Measurements from ENCODE around the gene GPR55.

- TF ChIP-seq CTCF (conservative IDR thresholded peaks at IDR 0.05; ENCODE audit: low read depth, low read length): no peak
- TF ChIP-seq EZH2 (IDR thresholded peaks at IDR 0.05; ENCODE audit: low read length, unreplicated experiment): no peak
Measured at GRCh38 chr2:230939066-230939591, 14.1 kb upstream of the GPR55 start.
